ENCODE results near the gene MYO16.
"Not testable (repeated sequence)": the region's sequence is repeated elsewhere in the genome, so short reads cannot be mapped to it uniquely, and the experiment has no call there.

MYO16 gene

GRCh38 chr13:108911807-108912206, 282.4 kb downstream of the MYO16 start:
- DNase-seq = no peak

GRCh38 chr13:108913731-108914130, 284.3 kb downstream of the MYO16 start:
- DNase-seq = not testable (repeated sequence)

- no peak for DNase-seq
These were observed 285.8 kb downstream of the MYO16 start for GRCh38 chr13:108915095-108915633.

GRCh38 chr13:108915634-108916512, 286.5 kb downstream of the MYO16 start:
- peak; percentile 29 for DNase-seq

GRCh38 chr13:108917581-108917980, 288.2 kb downstream of the MYO16 start:
- no peak for DNase-seq

- DNase-seq = no peak
These were observed 289.9 kb downstream of the MYO16 start for GRCh38 chr13:108919036-108919907.

GRCh38 chr13:108920137-108920536, 290.7 kb downstream of the MYO16 start:
- DNase-seq = no peak

GRCh38 chr13:108921238-108921637, 291.8 kb downstream of the MYO16 start:
- no peak for DNase-seq

GRCh38 chr13:108922108-108922507, 292.7 kb downstream of the MYO16 start:
- DNase-seq = no peak

- DNase-seq = no peak
These were observed 294.1 kb downstream of the MYO16 start for GRCh38 chr13:108923386-108924047.

GRCh38 chr13:108924134-108924533, 294.7 kb downstream of the MYO16 start:
- no peak for DNase-seq

GRCh38 chr13:108924541-108924940, 295.1 kb downstream of the MYO16 start:
- no peak for DNase-seq

GRCh38 chr13:108925070-108925469, 295.7 kb downstream of the MYO16 start:
- DNase-seq = no peak

- DNase-seq = no peak
These were observed 297.5 kb downstream of the MYO16 start for GRCh38 chr13:108926862-108927261.

- DNase-seq = no peak
These were observed 298.2 kb downstream of the MYO16 start for GRCh38 chr13:108927615-108928014.

- no peak for DNase-seq
These were observed 300.3 kb downstream of the MYO16 start for GRCh38 chr13:108929532-108930206.

- DNase-seq = no peak
These were observed 302.8 kb downstream of the MYO16 start for GRCh38 chr13:108932196-108932595.

GRCh38 chr13:108933061-108933460, 303.6 kb downstream of the MYO16 start:
- no peak for DNase-seq

GRCh38 chr13:108938155-108938554, 308.7 kb downstream of the MYO16 start:
- DNase-seq = no peak

- DNase-seq = no peak
These were observed 310.7 kb downstream of the MYO16 start for GRCh38 chr13:108940121-108940520.

- no peak for DNase-seq
These were observed 314.4 kb downstream of the MYO16 start for GRCh38 chr13:108943842-108944241.

- DNase-seq = no peak
These were observed 315.3 kb downstream of the MYO16 start for GRCh38 chr13:108944760-108945159.
